NOMO-1 treated with DMSO at 0.1 percent for 48 hours (cell line): ENCODE data around the gene ACAD9.
"Not testable (repeated sequence)": the region's sequence is repeated elsewhere in the genome, so short reads cannot be mapped to it uniquely, and the experiment has no call there.

Source experiments
- DNase-seq: peaks from one replicate; lab custom pipeline; 2025; ENCODE audit not compliant: unreplicated experiment; lab: John Stamatoyannopoulos, UW

Gene ACAD9

DNA sequence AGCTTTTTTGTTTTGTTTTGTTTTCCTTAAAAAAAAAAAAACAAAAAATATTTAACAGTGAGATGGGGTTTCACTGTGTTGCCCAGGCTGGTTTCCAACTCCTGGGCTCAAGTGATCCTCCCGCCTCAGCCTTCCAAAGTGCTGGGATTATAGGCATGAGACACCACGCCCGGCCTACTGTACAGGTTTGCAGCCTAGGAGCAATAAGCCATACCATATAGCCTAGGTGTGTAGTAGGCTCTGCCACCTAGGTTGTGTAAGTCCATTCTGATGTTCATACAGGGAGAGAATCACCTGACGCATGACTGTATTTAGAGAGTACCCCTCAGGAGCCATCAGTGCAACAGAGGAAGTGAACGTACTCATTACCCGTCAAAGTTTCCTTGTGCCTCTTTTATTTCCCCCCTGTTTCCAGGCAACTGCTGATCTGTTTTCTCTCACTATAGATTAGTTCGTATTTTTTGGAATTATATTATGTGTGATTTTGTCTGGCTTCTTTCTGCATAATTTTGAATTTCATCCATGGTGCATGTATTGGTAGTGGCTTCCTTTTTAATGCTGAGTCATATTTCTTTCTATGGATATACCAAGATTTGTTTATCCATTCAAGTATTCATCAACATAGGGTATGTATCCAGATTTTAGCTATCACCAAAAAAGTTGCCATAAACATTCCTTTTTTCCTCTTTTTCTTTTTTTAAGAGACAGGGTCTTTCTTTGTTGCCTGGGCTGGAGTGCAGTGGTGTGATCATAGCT lies 9.9 kb downstream of the ACAD9 start:
- DNase-seq: no peak

DNA sequence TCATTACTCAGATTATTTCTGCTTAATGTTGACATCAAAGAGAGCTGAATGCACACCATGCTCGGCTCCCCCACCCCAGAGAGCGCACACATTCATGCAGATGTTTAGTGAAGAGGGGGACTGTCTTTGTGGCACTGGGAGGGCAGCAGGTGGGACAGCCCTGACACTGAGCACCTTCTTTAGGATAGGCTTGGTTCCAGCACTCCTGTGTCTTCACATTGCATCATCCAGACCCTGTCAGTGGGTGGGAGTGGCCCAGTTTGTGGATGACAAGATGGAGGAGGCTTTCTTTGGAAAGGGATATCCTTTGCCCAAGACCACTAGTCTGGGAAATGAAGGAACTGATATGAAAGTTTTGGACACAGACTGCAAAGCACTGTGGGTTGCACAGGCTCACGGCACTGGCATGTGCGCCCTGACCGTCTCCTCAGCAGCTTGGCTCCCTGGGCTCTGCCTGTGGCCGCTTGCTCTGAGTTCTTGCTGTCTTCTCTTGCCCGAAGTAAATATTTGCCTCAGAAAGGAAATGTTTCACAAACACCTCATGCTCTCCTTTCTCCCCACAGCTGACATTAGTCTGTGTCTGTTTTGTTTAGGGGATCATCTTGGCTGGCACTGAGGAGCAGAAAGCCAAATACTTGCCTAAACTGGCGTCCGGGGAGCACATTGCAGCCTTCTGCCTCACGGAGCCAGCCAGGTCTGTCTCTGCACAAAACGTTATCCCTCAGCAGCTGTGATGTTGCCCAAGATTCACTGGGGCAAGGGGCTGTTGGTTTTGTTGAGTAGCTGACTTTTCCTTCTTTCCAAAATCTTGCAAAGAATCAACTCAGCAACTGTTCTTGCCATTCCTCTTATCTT lies 16.6 kb downstream of the ACAD9 start:
- no peak for DNase-seq

DNA sequence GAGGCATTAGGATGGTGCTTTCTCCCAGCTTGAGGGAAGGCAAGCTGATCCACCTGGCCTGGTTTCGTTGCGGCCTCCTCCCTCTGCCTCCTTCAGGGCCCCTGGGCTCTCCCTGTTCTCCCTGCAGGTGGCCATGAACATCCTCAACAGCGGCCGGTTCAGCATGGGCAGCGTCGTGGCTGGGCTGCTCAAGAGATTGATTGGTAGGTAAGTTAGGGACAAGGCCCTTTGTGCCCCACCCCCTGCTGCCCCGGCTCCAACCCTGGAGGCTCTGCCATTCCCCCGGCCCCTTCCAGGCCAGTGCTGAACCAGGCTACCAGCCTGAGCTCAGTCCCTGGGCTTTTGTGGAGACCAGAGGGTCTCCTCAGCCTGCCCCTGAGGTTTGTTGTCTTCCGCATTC lies 23.0 kb downstream of the ACAD9 start:
- DNase-seq: no peak

DNA sequence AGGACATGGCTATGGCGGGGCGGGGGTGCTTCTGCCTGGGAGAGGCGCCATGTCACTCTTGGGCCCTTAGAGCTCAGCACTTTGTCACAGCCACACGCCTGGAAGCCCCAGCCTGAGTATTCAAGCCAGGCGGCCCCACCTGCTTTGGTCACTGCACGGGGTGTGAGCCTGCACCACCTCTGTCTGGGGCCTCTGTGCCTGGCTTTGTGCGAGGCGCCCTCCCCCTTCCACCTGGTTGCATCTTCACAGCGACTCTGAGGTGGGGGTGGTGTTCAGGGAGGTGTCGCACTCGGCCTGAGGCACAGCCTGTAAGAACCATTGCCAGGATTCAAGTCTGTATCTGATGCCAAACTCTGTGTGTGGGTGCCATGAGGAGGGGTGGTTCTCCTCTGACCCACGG lies 24.1 kb downstream of the ACAD9 start:
- no peak for DNase-seq

DNA sequence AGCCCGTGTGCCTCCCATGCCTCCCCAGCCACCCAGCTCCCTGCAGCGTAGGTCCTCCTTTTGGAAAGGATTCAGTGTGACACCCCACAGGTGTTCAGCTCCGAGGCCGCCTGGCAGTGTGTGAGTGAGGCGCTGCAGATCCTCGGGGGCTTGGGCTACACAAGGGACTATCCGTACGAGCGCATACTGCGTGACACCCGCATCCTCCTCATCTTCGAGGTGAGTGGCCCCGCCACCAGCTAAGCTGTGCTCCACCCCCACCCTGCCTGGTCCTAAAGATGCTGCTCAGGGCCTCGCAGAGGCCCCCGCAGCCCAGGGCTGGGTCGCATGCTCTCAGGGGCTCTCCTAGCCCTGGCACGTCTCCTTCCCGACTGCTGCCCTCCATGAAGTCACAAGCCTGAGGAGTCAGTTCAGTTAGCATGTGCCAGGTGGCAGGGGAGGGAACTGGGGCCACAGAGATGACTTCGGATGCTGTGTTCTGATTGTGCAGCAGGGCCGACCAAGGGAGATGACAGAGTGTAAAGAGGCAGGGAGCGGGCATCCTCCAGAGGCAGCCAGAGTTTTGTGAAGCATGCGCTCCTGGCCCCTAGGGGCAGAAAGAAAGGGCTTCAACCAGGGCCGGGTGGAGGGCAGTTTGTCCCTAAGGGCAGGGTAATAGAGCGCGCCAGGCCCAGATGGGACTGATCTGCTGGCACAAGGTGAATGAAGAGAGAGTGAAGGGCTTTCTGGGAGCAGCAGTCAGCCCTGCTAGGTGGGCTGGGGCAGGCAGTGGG lies 26.8 kb downstream of the ACAD9 start:
- no peak for DNase-seq

DNA sequence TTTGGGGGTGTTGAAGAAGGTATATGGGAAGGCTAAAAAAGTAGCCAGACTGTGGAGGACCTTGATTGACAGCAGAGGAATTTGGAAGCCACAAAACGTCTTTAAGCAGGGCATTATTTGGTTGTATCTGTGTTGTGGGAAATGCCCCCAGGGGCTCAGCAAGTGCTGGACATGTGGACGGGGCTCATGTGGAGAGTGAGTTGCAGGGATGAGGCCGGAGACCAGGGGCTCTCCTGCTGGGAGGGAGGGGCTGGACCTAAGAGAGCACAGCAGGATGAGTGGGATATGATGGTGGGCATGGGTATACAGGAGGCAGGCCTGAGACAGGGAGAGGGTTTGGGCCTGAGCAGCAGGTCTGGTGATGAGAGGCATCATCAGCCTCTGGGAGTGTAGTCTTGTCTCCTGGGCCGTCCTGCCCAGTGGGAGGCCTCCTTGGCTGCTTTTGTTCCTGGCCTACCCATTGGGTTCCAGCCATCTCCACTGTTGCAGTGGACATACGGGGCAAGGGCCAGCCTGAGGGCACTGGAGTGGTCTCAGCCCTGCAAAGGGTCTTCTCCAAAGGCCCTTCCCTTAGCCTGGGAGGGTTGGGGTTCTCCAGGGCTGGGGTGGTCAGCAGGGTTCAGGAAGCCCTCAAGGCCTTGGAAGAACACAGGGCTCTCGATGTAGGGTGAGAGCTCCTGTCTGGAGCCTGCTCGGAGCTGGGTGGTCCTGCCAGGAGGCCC lies 27.5 kb downstream of the ACAD9 start:
- no peak for DNase-seq

DNA sequence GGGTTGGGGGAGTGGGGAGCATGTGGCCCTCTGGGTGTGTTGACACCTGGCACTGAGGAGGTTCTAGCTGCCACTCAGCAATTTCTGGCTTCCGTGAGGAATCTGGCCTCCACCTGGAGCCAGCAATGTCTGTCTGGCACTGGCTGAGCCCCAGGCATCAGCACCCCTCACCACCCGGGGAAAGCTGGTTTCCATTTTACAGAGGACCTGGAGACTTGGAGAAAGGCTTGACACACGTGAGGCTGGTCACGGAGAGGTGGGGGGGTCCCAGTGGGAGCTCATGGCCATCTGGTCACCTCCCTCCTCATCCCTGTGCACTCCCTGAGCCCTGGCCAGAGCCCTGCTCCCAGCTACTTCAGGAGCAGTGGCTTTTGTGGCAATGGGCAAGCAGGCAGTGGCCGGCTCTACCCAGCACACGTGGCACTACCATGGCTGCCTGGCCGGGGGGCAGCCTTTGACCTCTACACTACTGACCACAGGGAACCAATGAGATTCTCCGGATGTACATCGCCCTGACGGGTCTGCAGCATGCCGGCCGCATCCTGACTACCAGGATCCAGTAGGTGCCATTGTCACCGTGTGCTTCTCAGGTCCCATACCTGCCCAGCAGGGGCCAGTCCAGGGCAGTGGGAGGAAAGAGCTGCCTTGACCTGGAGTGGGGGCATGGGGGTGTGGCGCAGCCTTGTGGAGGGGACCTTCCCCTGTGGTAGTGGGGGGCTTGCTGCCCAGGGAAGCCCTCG lies 28.5 kb downstream of the ACAD9 start:
- DNase-seq: no peak

DNA sequence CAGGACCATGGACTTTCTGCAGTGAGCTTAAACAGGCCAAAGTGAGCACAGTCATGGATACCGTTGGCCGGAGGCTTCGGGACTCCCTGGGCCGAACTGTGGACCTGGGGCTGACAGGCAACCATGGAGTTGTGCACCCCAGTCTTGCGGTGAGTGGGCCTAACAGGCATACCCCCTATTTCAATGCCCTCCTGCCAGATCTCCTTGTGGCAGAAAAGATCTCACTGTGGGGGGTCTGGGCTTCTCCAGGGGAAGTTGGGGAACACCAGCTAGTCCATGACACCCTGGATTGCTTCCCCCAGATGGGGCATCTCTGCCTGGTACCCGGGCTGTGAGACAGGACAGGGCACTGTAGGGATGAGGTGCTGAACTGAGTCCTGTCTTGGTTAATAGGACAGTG lies 29.5 kb downstream of the ACAD9 start:
- DNase-seq: no peak

DNA sequence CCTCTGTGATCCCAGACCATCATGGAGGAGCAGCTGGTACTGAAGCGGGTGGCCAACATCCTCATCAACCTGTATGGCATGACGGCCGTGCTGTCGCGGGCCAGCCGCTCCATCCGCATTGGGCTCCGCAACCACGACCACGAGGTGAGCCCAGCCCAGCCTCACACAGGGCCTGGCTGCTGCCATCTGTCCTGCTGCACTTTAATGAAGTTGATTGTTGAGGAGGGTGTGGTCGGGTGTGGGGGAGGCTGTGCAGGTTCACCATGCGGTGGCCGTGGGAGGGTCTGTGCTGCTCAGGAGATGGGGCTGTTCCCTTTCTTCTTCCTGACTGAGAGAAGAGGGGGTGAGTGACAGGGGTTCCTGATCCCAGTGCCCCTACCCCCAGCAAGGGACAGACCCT lies 30.6 kb downstream of the ACAD9 start:
- DNase-seq: no peak

DNA sequence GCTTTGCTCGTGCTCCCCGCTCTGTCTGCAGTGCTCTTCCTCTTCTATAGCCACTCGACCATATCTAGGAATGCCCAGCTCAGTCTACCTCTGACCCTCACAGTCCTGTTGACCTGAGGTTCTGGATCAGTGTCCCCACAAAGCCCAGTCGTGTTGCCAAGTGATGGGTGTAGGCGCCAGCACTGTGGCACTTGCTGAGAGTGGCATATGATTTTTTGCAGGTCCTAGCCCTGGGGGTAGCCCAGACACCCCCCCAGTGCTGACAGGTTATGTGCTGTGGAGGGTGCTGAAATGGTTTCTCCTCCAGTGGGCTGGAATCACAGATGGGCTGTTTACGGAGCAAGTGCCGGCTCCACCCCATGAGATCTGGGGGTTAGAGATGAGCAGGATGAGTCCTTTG lies 32.5 kb downstream of the ACAD9 start:
- DNase-seq: no peak

DNA sequence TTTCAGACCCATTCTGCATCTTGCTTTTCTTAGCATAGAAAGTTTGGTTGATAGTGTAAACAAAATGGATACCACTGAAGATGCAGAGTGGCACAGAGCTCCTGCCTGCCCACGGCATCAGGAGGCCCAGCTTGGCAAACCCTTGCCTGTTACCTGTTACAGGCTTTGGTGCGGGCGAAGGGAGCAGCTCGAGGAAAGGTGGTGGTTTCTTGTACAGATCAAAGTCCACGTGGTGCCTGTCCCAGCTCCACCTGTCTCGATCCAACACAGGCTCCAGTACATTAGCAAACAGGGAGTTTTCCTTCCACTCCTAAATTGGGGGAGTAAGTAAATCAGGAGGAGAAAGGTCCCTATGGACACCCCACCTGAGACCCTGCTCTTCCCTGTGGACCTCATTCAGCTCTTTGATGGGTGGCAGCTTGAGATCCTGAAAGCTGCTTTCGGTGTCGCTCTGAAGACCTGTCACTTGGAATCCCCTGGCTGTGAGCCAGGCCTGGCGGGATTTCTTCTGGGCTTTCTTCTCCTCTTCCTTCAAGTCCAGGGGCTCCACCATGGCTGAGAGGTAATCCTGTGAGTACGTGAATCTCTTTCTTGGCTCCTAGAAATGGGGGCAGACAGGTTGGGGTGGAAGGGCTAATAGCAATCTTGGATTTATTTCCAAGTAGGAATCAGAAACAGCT lies 35.7 kb downstream of the ACAD9 start:
- no peak for DNase-seq

DNA sequence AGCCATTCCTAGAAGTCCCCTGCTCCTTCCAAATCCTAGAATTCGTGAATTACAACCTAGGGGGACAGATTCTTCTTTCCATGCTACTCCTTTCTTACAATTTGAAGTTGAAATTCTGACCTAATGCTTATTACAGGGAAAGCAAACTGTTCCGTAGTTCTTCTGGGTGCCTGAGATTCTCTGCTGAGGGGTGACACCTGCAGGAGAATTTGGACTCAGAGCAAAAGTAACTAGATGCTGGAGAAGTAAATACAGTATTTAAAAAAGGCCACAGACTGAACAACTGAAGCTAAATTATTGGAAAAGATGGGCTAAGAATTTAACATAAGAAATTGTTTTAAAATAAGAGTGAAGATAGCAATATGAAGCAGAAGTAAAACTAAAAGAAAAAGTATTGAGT lies 37.9 kb downstream of the ACAD9 start:
- DNase-seq: no peak

DNA sequence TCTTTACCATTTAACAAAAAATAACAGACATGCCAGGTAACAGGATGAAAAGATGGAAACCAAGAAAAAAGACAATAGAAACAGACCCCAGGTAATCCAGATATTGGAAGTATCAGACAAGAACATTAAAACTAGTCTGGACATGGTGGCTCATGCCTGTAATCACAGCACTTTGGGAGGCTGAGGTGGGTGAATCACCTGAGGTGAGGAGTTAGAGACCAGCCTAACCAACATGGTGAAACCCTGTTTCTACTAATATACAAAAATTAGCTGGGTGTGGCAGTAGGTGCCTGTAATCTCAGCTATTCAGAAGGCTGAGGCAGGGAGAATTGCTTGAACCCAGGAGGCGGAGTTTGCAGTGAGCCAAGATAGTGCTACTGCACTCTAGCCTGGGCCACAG lies 40.6 kb downstream of the ACAD9 start:
- DNase-seq: no peak

DNA sequence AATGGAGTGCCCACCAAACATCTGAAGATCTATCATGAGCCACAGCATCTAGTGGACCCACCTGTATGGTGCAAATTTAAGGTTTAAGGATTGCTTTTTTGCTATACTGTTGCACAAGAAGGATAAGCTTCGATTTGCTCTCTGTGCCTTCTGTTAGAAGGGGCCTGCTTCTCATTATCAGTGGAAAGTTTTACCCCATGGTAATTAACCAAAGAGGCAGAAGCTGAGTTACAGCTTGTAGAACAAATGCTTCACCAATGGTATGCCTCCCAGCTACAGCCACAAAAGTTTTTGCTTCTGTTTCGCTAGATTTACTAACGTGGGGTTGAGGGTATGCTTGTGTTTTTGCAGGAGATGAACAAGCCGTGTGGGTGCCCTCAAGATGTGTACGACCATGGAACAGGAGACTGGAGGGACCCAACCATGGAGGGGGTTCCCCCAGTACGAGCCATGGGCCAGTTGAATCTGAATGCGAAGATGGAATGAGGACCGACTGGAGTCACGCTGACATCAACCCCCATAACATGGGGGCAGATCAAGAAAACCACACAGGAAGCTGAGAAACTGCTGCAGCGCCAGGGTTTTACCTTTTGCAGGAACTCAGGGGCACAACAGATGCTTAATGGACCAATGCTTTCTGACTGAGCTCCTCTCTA lies 43.5 kb downstream of the ACAD9 start:
- peak; percentile 41 for DNase-seq

DNA sequence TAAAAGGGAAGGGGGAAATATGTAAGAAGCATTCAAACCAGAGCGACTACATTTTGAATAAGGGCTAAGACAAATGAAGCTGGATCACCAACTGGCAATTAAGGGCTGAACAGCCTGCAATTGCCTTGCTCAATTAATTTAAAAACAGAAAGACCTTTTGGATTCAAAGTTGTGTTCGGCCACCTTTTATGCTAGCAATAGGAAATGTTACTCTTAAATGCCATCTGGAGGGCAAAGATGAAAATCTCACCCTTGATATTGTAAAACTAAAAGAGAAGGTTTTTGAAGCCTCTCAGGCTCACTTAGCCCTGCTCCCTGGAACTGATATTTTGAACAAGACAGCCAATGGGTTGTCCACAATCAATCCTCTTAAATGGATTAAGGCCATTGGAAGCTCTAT lies 44.2 kb downstream of the ACAD9 start:
- DNase-seq: no peak

DNA sequence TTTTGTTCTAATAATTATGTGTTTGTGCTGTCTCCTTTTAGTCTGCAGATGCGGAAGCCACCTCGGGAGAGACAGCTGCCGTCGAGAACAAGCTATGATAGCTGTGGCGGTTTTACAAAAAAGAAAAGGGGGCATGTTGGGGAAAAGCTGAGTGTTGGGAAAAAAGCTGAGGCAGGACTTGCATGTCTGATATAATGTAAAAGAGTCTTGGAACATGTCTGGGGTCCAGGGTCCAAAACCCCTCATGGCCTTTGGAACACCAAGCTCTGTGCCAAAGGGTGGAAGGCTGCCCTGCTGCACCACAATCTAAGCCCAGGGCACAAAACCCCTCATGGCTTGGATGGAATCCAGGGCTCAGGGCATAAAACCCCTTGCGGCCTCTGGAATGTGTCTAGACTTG lies 44.6 kb downstream of the ACAD9 start:
- not testable (repeated sequence) for DNase-seq

DNA sequence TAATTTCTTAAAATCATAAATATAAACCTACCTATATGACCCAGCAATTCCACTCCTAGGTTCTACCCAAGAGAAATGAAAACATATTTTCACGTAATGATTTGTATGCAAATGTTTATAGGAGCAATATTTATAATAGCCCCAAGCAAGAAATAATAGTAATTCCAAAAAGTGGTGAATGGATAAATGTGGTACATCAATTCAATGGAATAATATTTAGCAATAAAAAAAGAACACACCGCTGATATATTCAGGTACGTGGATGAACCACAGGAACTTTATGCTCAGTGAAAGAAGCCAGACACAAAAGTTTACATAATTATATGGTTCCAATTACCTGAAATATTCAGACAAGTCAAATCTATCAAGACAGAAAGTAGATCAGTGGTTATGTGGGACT lies 49.9 kb downstream of the ACAD9 start:
- DNase-seq: no peak

DNA sequence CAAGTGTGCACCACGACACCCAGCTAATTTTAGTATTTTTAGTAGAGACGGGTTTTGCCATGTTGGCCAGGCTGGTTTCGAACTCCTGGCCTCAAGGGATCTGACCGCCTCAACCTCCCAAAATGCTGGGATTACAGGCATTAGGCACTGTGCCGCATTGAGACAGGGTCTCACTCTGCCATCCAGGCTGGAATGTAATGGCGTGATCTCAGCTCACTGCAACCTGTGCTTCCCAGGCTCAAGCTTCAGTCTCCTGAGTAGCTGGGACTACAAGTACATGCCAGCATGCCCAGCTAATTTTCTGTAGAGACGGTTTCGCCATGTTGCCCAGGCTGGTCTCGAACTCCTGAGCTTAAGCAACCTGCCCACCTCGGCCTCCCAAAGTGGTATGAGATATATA lies 51.6 kb downstream of the ACAD9 start:
- DNase-seq: no peak

DNA sequence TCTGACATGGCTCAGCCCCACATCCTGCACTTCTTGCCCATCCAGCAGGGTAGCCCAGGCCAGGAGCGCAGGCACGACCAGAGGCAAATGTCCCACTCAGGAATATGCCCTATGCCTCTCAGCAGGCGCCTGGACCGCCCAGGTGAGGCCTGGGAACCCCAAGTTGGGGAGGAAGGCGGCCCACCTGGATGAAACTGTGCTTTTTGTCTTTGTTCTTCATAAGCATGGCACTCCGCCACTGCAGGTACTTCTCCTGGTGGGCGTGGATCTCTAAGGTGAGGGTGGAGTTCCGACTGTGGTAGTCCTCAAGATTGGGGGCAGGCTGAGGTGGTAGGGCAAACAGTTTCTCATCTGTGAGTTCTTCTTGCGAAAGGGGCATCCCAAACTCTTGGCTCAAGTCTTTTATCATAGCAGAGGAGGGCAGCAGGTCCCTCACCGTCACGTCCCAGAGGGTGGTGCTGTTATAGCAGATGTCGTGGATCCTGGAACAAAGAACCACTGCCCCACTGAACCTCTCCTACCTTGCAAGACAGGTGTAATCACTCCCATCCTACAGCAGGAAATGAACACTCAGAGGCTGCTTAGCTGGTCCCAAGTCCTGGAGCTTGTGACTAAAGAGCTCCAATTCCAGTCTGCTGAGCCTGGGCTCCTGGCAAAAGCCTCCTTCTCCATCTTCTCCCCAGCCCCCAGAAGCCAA lies 53.2 kb downstream of the ACAD9 start:
- no peak for DNase-seq
